GM19240 (cell line): ENCODE results near the gene PLA2G7.
"Not testable (repeated sequence)": the region's sequence is repeated elsewhere in the genome, so short reads cannot be mapped to it uniquely, and the experiment has no call there.

ENCODE experiments used
- DNase-seq: peaks from one replicate; pipeline ENCODE4 v3.0.0; 2011; ENCODE audit warnings: low spot score; ENCODE audit not compliant: insufficient read length

PLA2G7 gene

DNA sequence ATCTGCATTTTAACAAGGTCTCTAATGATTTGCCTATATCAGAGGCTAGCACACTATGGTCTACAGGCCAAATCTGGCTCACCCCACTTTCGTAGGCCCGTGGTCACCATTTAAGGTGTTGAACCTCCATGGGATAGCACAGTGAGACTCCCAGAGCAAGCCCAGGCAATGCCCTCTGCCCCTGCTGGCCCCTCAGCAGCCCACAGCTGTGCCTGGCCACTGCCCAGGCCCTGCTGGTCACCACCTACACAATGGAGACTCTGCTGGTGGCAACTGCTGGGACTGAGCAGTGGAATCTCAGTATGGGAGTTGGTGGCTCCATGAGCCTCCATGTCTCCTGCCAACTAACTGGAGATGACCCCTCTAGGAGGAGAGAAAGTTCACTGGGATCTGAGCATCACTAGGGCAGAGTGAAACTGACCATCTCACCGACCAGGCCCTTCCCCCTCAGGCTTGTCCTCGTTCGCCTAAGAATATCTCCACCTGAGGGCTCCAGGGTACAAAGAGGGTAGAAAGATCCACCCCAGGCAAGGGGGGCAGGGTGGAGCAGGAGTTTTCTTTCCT is 13.8 kb upstream of the PLA2G7 start:
- no peak for DNase-seq

DNA sequence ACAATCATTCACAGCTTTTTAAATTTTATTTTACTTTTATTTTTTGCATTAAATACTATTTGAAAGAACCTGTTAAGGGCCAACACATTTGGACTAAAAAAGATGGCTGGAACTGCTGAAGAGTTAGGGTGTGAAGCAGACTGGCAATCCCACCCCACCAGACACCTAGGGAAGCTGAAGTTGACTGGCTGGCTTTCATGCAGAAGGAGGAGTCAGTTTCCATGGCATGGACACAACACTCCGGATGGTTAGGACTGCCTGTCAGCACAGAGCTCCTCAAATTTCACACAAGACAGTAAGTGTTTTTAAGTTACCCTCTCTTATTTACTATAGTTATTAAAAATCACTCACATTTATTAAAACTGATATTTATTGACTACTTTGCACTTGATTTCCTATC is 11.5 kb upstream of the PLA2G7 start, which contains the start of gene ANKRD66:
Gene ANKRD66, plus strand, starts transcription at position 238 of the 400 bp plus-strand sequence. CDS start 5,016 bp downstream, outside the sequence.
- no peak for DNase-seq

DNA sequence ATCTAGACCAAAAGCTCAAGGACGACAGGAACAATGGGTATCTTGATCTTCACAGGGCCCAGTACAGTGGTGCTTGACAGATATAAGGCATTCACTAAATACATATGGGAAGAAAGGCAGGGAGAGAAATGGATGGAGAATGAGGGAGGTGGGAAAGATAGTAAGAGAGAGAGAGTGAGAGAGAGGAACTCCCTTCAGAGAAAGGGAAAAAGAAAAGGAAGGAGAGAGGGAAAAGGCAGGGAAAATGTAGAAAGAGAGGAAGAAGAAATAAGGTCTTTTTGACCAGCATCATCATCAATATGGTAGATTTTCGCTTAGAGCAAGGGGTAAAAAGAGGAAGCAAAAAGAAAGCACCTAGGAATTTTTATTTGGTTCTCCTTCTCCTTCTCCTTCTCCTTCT is 10.8 kb upstream of the PLA2G7 start:
- no peak for DNase-seq

DNA sequence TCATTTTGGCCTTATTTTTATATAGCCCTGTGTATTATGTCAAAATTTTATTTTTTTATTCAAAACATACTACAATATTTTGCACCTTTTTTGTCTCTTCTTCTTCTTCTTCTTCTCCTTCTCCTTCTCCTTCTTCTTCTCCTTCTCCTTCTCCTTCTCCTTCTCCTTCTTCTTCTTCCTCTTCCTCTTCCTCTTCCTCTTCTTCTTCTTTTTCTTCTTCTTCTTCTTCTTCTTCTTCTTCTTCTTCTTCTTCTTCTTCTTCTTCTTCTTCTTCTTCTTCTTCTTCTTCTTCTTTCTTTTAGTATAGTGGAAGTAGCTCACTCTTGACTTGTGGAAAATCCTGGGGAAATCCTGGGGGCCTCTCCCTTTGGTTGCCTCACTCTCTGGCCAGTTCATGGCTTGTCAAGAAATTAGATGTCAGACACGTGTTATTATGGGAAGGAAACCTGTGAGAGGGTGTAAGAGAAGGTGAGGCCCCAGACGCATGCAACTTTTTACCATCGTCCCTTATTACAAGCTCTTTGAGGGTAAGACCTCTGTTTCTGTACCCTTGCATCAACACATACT is 9.1 kb upstream of the PLA2G7 start:
- not testable (repeated sequence) for DNase-seq

DNA sequence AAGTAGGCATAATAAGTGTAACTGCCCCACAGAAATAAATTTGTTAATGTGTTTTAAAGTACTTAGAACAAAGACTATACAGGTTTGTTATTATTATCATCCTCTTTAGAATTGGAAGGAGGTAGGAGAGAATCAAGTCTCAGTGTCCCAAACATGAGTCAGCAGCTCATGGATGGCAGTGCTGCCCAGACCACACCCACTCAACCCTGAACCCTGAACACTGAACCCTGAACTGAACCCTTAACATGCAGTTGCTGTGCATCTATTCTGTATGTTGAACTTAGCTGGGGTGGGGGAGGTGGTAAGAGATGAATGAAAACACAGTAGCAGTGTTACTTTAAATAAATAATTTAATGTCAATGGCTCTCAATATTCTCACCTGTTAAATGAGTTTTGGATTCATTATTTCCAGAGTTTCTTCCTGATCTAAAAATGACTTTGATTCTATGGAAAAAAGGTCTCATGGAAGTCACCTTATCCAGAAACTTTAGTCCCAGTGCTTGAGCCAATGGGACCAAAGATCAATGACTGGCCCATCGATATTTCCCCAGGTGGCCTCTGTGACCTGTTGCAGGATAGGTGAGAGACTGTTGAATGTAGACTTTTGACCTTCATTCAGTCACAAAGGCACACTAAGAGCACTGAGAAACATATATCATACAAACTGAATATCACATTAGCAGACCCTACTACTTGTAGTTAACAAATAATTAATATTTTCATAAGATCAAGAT is 8.4 kb upstream of the PLA2G7 start:
- no peak for DNase-seq

DNA sequence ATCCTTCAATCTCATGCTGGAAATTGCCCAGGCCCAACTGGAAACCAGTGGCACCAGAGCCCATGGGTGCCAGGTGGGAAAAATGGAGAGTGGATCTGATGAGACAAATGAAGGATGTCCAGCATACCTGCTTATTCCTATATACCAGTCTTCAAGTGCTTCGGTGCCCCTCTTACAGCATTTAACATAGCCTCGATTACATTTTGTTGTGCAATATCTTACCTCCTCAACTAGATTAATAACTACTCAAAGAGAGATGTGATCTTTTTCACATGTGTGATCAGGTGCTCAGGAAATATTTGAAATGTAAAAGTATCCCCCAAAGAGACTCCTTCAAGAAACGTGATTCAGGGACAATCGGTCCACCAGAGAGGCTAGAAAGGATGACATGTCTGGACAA is 6.7 kb upstream of the PLA2G7 start:
- DNase-seq = no peak

DNA sequence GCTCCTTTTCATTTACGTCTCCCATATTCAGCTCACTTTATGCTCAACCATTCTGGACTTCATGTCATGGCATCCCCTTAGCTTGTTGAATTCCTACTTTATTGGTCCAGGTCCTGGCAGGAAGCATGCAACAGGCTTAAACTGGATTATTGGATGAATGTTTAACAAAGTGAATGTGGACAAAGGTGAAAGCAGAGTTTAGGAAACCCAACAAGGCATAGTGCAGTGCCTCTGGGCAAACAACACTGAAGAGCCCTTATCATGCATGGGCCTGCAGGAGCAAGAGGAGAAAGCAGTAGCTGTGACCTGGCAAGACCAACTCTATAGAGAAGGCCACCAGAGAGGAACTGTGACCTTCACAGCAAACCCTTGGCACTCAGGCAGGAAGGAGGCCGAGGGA is 6.3 kb upstream of the PLA2G7 start:
- no peak for DNase-seq

DNA sequence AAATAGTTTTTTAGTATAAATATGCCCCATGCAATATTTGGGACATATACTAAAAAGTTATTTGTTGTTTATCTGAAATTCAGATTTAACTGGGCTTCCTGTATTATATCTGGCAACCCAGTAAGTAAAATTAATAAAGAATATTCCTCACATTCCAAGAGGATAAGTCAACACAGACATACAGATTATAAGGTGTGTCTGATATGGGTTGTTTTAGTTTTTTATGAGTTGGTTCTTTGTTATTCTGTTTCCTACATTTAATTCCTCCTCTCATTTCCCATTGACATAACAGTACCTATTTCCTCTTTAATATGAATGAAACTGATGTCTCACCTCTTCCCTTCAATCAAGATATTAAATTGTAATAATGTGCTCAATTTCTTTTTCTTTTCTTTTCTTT is 1.7 kb upstream of the PLA2G7 start:
- no peak for DNase-seq

DNA sequence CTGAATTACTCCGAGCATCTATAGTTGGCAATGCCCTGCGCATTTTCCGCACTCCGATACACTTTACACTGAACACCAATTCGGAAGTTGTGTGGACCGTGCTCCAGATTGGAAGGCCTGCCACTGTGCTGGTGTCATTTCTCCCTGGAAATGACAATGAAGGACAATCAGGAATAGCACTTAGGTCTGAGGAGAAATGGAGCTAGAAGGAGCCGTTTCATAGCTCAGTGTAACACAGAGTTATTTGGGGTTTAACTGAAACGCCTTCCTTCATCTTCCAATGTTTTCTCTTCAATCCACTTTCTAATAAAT is 501 bp upstream of the PLA2G7 start:
- no peak for DNase-seq

DNA sequence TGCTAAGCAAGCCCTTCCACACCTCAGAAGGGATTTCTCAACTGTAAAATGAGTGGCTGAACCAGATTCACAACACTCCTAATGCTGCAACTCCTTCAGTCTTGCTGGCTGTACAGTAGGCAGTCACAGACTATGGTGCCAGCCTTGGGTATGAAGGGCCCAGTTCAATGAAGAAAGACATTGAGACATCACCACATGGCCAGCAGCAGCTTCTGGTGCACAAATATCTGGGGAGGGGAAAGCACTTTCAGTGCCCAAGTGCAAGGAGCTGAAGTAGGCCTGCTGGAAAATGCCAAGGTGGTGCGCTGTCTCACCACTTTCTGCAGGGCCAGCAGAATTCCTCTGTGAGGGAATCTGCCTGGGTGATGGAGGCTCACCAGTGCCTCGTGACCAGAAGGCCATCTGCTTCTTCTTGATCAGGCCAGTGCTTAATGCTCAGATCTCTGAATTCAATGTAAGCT is 1.8 kb downstream of the PLA2G7 start:
- no peak for DNase-seq

DNA sequence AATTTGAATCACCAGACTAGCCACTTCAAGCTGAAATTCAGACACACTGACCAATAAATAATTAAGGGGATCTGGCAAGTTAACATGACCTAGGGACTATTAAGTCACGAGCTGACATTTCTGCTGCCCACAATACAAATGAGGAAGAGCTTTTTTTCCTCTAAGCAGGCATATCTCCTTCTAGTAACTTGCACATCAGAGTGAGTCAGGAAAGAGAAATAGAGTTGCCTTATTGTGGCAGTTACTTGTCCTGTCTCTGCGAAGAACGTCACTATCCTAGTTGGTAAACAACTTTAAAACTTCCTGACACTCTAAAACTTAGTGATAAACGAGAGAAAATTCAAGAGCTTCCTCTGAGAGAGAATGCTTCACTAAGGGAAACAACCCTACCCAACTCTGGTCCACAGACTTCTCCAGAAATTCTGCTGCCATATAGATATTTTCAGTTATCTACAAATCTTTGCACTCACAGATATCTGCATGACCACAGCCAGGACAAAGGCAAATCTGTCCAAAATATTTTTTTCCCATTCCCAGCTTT is 4.2 kb downstream of the PLA2G7 start:
- DNase-seq = no peak

DNA sequence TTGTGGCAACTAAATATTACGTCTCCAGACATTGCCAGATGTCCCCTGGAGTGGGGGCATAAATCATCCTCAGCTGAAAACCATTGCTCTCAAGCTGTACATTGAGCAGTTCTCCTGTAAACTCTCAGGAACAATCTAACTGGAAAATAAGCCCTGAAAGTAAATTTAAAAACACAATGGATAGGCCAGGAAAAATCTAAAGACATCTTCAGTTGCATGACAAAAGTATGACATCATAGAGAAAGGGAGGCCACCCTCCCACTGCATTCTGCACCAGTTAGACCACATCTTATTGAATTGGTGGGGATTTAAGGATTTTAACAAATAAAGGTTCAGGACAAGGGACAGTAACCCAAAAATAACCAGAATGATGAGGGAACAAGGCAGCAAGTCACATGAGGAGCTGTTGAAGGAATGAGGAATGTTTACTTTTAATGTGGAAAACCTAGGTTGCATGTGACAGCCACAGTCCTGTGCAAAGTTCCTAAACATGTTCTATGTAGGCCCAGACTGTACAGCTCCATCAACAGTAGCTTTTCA is 5.3 kb downstream of the PLA2G7 start:
- no peak for DNase-seq

DNA sequence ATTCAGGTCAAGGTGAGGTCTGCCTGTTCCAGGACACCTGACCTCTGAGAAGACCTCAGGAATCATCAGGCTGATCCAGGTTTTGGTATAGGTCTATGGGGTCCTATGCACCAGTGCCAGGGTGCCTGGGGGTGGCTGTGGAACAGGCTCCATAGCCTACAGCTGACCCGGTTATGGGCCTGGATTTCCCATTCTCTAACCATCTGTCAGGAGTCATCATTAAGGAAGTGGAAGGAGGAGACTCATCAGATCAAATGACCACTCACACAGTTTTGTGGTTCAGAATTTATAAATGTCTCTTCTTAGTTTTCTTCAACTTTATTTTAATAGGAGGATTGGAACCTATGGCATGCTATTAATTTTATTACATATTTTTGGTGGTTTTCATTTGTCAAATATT is 14.8 kb downstream of the PLA2G7 start:
- no peak for DNase-seq

DNA sequence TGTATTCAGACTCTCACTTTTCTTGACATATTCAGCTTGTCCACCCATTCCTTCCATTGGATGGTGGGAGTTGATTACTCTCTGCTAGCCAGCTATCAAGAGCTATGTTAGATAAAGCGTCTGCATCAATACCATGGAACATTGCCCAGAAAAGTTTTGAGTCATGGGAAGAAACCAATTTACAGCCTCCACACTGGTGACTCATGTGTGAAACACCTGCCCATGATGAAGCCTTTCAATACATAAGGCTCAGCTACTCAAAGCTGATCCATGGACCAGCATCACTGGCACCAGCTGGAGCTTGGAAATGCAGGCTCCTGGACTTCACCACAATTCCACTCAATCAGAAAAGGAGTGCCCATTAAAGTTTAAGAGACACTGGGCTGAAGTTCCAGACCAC is 16.1 kb downstream of the PLA2G7 start:
- DNase-seq = no peak

DNA sequence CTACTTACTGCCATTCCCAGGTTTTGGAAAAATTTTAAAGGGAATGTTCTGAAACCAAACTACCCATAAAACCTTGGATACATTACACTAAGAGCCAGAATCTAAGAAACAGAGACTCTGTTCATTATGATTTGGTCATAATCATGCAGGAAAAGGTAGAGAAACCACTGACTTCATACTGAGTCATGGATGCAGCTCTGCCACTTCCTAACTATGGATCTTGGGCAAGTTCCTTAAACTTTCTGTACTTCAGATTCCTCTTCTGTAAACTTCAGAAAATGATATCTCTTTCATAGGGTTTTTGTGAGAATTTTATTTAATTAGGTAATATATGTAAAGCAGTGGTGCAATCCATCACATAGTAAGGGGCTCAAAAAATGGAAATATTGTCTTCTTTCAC is 20.0 kb downstream of the PLA2G7 start:
- no peak for DNase-seq

DNA sequence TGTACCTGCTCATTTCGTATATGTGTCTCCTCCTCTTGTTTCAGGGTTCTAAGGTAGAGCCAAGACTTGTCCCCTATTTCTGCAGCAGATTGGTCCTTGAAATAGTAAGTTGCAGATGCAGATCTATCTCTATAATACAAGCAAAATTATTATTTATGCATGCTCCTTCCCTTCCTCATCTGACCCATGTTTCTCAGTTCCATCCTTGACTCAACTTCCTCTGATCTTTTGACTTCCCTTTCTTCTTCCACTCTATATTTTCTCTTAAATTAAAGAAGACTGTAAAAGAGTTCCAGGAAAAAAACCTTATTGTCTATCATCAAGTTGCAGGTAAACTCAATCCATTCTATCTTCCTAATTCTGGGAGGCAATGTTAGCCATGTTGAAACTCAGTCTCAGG is 23.7 kb downstream of the PLA2G7 start:
- no peak for DNase-seq

DNA sequence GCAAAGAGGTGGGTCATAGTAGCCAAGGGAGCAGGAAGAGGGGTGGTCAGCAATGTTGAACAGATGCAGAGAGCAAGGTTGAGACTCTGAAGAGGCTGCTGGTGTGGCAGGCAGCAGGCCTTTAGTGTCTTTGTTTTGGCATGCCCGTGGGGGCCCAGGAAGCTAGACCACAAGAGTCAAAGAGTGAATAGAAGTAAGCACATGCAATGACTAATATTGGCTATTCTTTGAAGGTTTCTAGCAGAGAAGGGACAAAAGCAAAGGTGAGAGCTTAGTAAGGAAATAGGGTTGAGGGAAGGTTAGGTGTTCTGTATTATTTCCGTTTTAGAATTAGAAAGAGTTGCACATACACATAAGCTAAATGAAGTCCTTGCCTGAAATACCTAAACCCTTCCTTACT is 28.7 kb downstream of the PLA2G7 start:
- no peak for DNase-seq

DNA sequence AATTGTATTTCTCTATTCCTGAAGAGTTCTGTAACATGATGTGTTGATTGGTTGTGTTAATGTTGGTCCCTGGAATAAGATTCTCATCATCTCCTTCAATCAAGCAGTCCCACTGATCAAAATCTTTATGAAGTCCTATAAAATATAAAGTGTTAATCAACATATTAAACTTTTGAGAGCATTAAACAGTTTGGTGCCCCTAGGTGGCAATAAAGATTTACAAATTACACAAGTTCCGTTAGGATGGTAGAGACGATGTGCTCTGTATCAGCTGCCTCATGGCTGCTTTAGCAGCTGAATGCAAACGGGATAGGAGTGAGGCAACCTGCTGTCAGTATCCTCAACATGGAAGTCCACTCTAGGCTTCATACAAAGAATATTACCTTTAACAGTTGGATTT is 30.6 kb downstream of the PLA2G7 start:
- DNase-seq = no peak

DNA sequence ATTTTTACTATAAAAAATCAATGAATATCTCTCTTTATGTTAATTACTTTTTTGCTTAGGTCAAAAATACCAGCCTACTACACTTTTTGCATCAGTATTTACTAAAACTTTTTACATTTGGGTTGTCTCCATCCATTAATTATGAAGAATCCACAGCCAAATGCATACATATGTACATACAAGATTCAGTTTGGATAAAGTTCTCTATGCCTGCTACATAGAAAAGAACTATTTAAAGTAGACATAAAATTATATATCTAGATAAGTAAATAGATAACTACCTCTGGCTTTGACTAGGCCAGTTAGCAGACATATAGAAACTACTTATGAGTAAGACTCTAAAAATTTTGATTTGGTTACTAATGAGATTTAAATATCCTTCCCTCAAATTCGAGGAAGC is 35.2 kb downstream of the PLA2G7 start:
- DNase-seq = no peak

DNA sequence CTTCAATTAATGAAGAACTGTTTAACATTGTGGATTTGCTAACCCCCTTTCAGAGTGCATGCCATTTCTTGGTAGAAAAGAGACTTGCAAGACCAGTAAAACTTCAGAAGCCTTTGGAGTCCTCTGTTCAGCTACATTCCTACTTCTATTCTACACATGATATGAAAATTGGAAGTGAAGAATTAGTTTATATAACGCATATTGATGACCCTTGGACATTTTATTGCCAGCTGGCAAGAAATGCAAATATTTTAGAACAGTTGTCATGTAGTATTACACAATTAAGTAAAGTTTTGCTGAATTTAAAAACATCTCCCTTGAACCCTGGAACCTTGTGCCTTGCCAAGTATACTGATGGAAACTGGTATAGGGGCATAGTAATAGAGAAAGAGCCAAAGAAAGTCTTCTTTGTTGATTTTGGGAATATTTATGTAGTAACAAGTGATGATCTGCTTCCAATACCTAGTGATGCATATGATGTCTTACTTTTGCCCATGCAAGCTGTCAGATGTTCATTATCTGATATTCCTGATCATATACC is 44.2 kb downstream of the PLA2G7 start:
- no peak for DNase-seq

DNA sequence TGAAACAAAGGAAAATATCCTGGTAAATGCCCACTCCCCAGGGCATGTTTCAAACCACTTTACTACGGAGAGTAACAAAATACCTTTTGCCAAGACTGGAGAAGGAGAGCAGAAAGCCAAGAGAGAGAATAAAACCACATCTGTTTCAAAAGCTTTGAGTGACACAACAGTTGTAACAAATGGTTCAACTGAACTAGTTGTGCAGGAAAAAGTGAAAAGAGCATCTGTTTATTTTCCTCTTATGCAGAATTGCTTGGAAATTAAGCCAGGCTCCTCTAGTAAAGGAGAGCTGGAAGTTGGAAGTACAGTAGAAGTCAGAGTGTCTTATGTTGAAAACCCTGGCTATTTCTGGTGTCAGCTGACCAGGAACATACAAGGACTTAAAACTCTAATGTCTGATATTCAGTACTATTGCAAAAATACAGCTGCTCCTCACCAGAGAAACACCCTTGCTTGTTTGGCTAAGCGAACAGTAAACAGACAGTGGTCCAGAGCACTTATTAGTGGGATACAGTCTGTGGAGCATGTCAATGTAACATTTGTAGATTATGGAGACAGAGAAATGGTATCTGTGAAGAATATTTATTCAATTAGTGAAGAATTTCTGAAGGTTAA is 44.9 kb downstream of the PLA2G7 start:
- DNase-seq = no peak

DNA sequence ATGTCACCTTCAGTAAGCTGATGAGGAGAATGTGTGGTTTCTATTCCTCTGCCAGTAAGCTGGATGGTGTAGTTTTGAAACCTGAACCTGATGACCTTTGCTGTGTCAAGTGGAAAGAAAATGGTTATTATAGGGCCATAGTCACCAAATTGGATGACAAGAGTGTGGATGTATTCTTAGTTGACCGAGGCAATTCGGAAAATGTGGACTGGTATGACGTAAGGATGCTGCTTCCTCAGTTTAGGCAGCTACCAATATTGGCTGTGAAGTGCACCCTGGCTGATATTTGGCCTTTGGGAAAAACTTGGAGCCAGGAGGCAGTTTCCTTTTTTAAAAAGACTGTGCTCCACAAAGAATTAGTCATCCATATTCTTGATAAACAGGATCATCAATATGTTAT is 45.5 kb downstream of the PLA2G7 start:
- DNase-seq = no peak
